GM12892 (cell line): ENCODE measurements around the gene BUD31.

Source experiments
- POLR2A ChIP-seq: IDR thresholded peaks from 2 replicates; pipeline ENCODE4 v1.6.1; 2011; ENCODE audit warnings: low read depth, low read length, control low read depth
- POLR2AphosphoS5 ChIP-seq: IDR thresholded peaks from 2 replicates; pipeline ENCODE4 v1.6.1; 2011; ENCODE audit warnings: low read depth, low read length, control low read depth
- TAF1 ChIP-seq: IDR thresholded peaks from 2 replicates; pipeline ENCODE4 v1.6.1; 2011; ENCODE audit warnings: low read depth, mild to moderate bottlenecking, control low read depth, low read length, borderline replicate concordance

GRCh38 chr7:99397297-99397983 is 11.3 kb upstream of the BUD31 start:
- TF ChIP-seq TAF1 (no peak), POLR2A (peak; percentile 68), POLR2AphosphoS5 (peak; percentile 84)
